GM23338 (cell line): ENCODE data around the gene CHMP5. TPM values are rescaled to one million over a fixed set of nuclear protein-coding genes. Genes with fewer than 3 reads are reported as not detected.

ENCODE experiments used
- ATAC-seq: fragments of 200-7000 bp; cut with Tn5 transposase; 3 replicates; pipeline ENCODE4 v1.9.1; 2020
- DNase-seq: peaks from one replicate; pipeline ENCODE4 v3.0.0-alpha.2; 2015; ENCODE audit warnings: low spot score
- H2AFZ ChIP-seq: fragments of 200-600 bp; sonication (generic); 2 replicates; pipeline ENCODE4 v1.8.0; 2016; ENCODE audit warnings: antibody characterized with exemption, mild to moderate bottlenecking, moderate library complexity
- H3F3A ChIP-seq: fragments of 200-600 bp; sonication (generic); replicated peaks from 2 replicates; pipeline ENCODE4 v1.8.0; 2017; ENCODE audit warnings: antibody characterized with exemption, mixed run types, low read depth
- H3K27ac ChIP-seq: fragments of 200-600 bp; sonication (generic); 2 replicates; pipeline ENCODE4 v1.6.1; 2016; ENCODE audit warnings: low read depth
- H3K27me3 ChIP-seq: fragments of 200-600 bp; sonication (generic); 2 replicates; pipeline ENCODE4 v1.8.0; 2016; ENCODE audit warnings: mild to moderate bottlenecking, mixed run types, moderate library complexity; ENCODE audit not compliant: insufficient read depth
- H3K36me3 ChIP-seq: fragments of 200-600 bp; sonication (generic); 2 replicates; pipeline ENCODE4 v1.8.0; 2016; ENCODE audit warnings: mild to moderate bottlenecking; ENCODE audit not compliant: insufficient read depth
- H3K4me1 ChIP-seq: fragments of 200-600 bp; sonication (generic); 2 replicates; pipeline ENCODE4 v1.8.0; 2016; ENCODE audit warnings: mild to moderate bottlenecking, moderate library complexity; ENCODE audit not compliant: insufficient read depth
- H3K4me2 ChIP-seq: fragments of 200-600 bp; sonication (generic); 2 replicates; pipeline ENCODE4 v1.7.1; 2017; ENCODE audit warnings: mixed run types
- H3K4me3 ChIP-seq: fragments of 200-600 bp; sonication (generic); 2 replicates; pipeline ENCODE4 v1.6.1; 2016; ENCODE audit warnings: mixed run types
- H3K79me2 ChIP-seq: fragments of 200-600 bp; sonication (generic); replicated peaks from 2 replicates; pipeline ENCODE4 v1.8.0; 2017; ENCODE audit warnings: mild to moderate bottlenecking; ENCODE audit not compliant: insufficient read depth
- H3K9me2 ChIP-seq: fragments of 200-600 bp; sonication (generic); 2 replicates; pipeline ENCODE4 v1.8.0; 2017; ENCODE audit not compliant: insufficient read depth
- H4K20me1 ChIP-seq: fragments of 200-600 bp; sonication (generic); replicated peaks from 2 replicates; pipeline ENCODE4 v1.8.0; 2017; ENCODE audit warnings: mild to moderate bottlenecking; ENCODE audit not compliant: insufficient read depth
- H3K27ac Mint-ChIP-seq: 2 replicates; pipeline ENCODE4 v1.8.0; 2020; ENCODE audit warnings: inconsistent platforms, mild to moderate bottlenecking, moderate library complexity, mixed read lengths
- H3K27me3 Mint-ChIP-seq: 3 replicates; pipeline ENCODE4 v1.8.0; 2022; ENCODE audit warnings: low read depth, mild to moderate bottlenecking, moderate library complexity, mixed read lengths, inconsistent platforms; ENCODE audit not compliant: insufficient read depth, poor library complexity
- H3K36me3 Mint-ChIP-seq: 3 replicates; pipeline ENCODE4 v1.8.0; 2021; ENCODE audit warnings: low read depth, mild to moderate bottlenecking, inconsistent platforms, moderate library complexity, mixed read lengths
- H3K4me1 Mint-ChIP-seq: 3 replicates; pipeline ENCODE4 v1.8.0; 2020; ENCODE audit warnings: mild to moderate bottlenecking, inconsistent platforms, mixed read lengths
- H3K4me3 Mint-ChIP-seq: 3 replicates; pipeline ENCODE4 v1.8.0; 2021; ENCODE audit warnings: moderate library complexity, mild to moderate bottlenecking, inconsistent platforms, mixed read lengths
- H3K9me3 Mint-ChIP-seq: 3 replicates; pipeline ENCODE4 v1.8.0; 2020; ENCODE audit warnings: moderate library complexity, mild to moderate bottlenecking, inconsistent platforms, mixed read lengths
- CREB1 ChIP-seq: fragments of 250-450 bp; sonication (Bioruptor Pico); IDR thresholded peaks from 2 replicates; pipeline ENCODE4 v1.5.0; 2020; ENCODE audit warnings: low read depth, mild to moderate bottlenecking, moderate library complexity
- EZH2phosphoT487 ChIP-seq: fragments of 200-600 bp; sonication (generic); IDR thresholded peaks from one replicate; pipeline ENCODE4 v1.8.1; 2018; ENCODE audit warnings: antibody characterized with exemption; ENCODE audit not compliant: unreplicated experiment
- JUNB ChIP-seq: IDR thresholded peaks from one replicate; pipeline ENCODE4 v1.6.1; 2016; ENCODE audit warnings: antibody characterized with exemption; ENCODE audit not compliant: unreplicated experiment
- NANOG ChIP-seq: IDR thresholded peaks from 2 replicates; pipeline ENCODE4 v1.6.1; 2016; ENCODE audit warnings: antibody characterized with exemption, borderline replicate concordance
- POLR2AphosphoS5 ChIP-seq: IDR thresholded peaks from 2 replicates; pipeline ENCODE4 v1.6.1; 2016; ENCODE audit warnings: antibody characterized with exemption, low read depth
- STAT1 ChIP-seq: IDR thresholded peaks from one replicate; pipeline ENCODE4 v1.6.1; 2016; ENCODE audit warnings: antibody characterized with exemption; ENCODE audit not compliant: unreplicated experiment
- polyA plus RNA-seq: library from polyadenylated mRNA; unstranded; fragments of >200 nt; fragmentation: Nextera tagmentation; extraction: Ambion mirVana; gene quantifications from 2 replicates; pipeline ENCODE4 v1.2.1, GENCODE V29; 2016
- total RNA-seq: library from RNA; depleted of rRNA; stranded (reverse); fragments of >200 nt; shearing (Covaris generic); gene quantifications from 2 replicates; pipeline ENCODE4 v1.2.3, GENCODE V29; 2014
- TF ChIP-seq, protein P1 (sequence below): IDR thresholded peaks from one replicate; pipeline ENCODE4 v1.6.1; 2018; ENCODE audit warnings: antibody characterized with exemption; ENCODE audit not compliant: unreplicated experiment
- TF ChIP-seq, protein P2 (sequence below): IDR thresholded peaks from 2 replicates; pipeline ENCODE4 v1.6.1; 2016; ENCODE audit warnings: antibody characterized with exemption
- TF ChIP-seq, protein P3 (sequence below): fragments of 250-450 bp; sonication (Bioruptor Pico); IDR thresholded peaks from 2 replicates; pipeline ENCODE4 v1.5.0; 2020; ENCODE audit warnings: mild to moderate bottlenecking, moderate library complexity
- TF ChIP-seq, protein P4 (sequence below), 2 experiments: fragments of 200-600 bp in 1 of 2; sonication (generic) in 1 of 2; conservative IDR thresholded peaks; 2 replicates each; pipeline versions ENCODE4 v1.5.1 to v1.6.1; 2016 to 2017; ENCODE audit warnings: antibody characterized with exemption in 2 of 2, low read depth in 2 of 2, mild to moderate bottlenecking in 2 of 2, moderate library complexity in 1 of 2

The CHMP5 gene
- total and polyA plus RNA-seq, 2 experiments from 2014 or later: 30.9 to 77.8 TPM

DNA sequence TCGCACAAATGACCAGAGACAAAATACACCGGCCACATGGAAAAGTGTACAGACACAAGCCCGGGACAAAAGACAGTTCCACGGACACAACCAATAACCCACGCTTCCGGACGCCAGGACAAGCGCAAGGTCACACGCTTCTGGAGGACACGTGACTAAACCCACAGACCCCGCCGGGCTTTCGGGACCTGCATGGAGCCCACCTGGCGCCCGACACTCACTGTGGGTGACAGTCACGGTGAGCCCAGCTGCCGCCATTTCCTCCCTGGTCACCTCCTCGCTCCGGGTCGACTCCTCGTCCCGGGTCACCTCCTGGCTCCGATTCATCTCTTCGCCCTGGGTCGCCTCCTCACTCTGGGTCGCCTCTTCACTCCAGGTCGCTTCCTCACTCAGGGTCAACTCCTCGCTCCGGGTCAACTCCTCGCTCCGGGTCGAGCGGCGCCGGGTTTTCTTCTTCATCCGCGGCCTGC, 811 bp upstream of the CHMP5 start:
- Histone ChIP-seq H3K27ac (0 out of 2 replicates have a peak overlapping the region, but pooled peaks have one; percentile 32), H3K79me2 (peaks cover 40% of the 10 kb centered on the region), H3K36me3 (peaks cover 49% of the 10 kb centered on the region), H3K4me1 (peaks cover 5% of the 10 kb centered on the region; the same call in 1 of the 2 replicates), H4K20me1 (peaks cover 16% of the 10 kb centered on the region), H2AFZ (peak overlapping the region; percentile 86), H3K27me3 (no peaks in the 10 kb centered on the region), H3K4me2 (peak overlapping the region; percentile 98), H3K9me2 (no peaks in the 10 kb centered on the region), H3K4me3 (peak overlapping the region; percentile 99), H3F3A (no peaks in the 10 kb centered on the region)
- ATAC-seq (no peak), DNase-seq (no peak)
- peak overlapping the region; percentile 87 for H3K27ac Mint-ChIP-seq
- TF ChIP-seq, protein P1, sequence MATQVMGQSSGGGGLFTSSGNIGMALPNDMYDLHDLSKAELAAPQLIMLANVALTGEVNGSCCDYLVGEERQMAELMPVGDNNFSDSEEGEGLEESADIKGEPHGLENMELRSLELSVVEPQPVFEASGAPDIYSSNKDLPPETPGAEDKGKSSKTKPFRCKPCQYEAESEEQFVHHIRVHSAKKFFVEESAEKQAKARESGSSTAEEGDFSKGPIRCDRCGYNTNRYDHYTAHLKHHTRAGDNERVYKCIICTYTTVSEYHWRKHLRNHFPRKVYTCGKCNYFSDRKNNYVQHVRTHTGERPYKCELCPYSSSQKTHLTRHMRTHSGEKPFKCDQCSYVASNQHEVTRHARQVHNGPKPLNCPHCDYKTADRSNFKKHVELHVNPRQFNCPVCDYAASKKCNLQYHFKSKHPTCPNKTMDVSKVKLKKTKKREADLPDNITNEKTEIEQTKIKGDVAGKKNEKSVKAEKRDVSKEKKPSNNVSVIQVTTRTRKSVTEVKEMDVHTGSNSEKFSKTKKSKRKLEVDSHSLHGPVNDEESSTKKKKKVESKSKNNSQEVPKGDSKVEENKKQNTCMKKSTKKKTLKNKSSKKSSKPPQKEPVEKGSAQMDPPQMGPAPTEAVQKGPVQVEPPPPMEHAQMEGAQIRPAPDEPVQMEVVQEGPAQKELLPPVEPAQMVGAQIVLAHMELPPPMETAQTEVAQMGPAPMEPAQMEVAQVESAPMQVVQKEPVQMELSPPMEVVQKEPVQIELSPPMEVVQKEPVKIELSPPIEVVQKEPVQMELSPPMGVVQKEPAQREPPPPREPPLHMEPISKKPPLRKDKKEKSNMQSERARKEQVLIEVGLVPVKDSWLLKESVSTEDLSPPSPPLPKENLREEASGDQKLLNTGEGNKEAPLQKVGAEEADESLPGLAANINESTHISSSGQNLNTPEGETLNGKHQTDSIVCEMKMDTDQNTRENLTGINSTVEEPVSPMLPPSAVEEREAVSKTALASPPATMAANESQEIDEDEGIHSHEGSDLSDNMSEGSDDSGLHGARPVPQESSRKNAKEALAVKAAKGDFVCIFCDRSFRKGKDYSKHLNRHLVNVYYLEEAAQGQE: no peak
- TF ChIP-seq, protein P2, sequence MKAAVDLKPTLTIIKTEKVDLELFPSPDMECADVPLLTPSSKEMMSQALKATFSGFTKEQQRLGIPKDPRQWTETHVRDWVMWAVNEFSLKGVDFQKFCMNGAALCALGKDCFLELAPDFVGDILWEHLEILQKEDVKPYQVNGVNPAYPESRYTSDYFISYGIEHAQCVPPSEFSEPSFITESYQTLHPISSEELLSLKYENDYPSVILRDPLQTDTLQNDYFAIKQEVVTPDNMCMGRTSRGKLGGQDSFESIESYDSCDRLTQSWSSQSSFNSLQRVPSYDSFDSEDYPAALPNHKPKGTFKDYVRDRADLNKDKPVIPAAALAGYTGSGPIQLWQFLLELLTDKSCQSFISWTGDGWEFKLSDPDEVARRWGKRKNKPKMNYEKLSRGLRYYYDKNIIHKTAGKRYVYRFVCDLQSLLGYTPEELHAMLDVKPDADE: no peak
- TF ChIP-seq JUNB: no peak
- no peak for TF ChIP-seq NANOG
- TF ChIP-seq EZH2phosphoT487: no peak
- no peak for TF ChIP-seq CREB1 (CRISPR knock-in tag)
- TF ChIP-seq, protein P3, sequence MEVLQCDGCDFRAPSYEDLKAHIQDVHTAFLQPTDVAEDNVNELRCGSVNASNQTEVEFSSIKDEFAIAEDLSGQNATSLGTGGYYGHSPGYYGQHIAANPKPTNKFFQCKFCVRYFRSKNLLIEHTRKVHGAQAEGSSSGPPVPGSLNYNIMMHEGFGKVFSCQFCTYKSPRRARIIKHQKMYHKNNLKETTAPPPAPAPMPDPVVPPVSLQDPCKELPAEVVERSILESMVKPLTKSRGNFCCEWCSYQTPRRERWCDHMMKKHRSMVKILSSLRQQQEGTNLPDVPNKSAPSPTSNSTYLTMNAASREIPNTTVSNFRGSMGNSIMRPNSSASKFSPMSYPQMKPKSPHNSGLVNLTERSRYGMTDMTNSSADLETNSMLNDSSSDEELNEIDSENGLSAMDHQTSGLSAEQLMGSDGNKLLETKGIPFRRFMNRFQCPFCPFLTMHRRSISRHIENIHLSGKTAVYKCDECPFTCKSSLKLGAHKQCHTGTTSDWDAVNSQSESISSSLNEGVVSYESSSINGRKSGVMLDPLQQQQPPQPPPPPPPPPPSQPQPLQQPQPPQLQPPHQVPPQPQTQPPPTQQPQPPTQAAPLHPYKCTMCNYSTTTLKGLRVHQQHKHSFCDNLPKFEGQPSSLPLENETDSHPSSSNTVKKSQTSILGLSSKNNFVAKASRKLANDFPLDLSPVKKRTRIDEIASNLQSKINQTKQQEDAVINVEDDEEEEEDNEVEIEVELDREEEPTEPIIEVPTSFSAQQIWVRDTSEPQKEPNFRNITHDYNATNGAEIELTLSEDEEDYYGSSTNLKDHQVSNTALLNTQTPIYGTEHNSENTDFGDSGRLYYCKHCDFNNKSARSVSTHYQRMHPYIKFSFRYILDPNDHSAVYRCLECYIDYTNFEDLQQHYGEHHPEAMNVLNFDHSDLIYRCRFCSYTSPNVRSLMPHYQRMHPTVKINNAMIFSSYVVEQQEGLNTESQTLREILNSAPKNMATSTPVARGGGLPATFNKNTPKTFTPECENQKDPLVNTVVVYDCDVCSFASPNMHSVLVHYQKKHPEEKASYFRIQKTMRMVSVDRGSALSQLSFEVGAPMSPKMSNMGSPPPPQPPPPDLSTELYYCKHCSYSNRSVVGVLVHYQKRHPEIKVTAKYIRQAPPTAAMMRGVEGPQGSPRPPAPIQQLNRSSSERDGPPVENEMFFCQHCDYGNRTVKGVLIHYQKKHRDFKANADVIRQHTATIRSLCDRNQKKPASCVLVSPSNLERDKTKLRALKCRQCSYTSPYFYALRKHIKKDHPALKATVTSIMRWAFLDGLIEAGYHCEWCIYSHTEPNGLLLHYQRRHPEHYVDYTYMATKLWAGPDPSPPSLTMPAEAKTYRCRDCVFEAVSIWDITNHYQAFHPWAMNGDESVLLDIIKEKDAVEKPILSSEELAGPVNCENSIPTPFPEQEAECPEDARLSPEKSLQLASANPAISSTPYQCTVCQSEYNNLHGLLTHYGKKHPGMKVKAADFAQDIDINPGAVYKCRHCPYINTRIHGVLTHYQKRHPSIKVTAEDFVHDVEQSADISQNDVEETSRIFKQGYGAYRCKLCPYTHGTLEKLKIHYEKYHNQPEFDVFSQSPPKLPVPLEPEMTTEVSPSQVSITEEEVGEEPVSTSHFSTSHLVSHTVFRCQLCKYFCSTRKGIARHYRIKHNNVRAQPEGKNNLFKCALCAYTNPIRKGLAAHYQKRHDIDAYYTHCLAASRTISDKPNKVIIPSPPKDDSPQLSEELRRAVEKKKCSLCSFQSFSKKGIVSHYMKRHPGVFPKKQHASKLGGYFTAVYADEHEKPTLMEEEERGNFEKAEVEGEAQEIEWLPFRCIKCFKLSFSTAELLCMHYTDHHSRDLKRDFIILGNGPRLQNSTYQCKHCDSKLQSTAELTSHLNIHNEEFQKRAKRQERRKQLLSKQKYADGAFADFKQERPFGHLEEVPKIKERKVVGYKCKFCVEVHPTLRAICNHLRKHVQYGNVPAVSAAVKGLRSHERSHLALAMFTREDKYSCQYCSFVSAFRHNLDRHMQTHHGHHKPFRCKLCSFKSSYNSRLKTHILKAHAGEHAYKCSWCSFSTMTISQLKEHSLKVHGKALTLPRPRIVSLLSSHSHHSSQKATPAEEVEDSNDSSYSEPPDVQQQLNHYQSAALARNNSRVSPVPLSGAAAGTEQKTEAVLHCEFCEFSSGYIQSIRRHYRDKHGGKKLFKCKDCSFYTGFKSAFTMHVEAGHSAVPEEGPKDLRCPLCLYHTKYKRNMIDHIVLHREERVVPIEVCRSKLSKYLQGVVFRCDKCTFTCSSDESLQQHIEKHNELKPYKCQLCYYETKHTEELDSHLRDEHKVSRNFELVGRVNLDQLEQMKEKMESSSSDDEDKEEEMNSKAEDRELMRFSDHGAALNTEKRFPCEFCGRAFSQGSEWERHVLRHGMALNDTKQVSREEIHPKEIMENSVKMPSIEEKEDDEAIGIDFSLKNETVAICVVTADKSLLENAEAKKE (CRISPR knock-in tag): no peak
- no peak for TF ChIP-seq POLR2AphosphoS5
- TF ChIP-seq STAT1: no peak
- TF ChIP-seq, protein P4, sequence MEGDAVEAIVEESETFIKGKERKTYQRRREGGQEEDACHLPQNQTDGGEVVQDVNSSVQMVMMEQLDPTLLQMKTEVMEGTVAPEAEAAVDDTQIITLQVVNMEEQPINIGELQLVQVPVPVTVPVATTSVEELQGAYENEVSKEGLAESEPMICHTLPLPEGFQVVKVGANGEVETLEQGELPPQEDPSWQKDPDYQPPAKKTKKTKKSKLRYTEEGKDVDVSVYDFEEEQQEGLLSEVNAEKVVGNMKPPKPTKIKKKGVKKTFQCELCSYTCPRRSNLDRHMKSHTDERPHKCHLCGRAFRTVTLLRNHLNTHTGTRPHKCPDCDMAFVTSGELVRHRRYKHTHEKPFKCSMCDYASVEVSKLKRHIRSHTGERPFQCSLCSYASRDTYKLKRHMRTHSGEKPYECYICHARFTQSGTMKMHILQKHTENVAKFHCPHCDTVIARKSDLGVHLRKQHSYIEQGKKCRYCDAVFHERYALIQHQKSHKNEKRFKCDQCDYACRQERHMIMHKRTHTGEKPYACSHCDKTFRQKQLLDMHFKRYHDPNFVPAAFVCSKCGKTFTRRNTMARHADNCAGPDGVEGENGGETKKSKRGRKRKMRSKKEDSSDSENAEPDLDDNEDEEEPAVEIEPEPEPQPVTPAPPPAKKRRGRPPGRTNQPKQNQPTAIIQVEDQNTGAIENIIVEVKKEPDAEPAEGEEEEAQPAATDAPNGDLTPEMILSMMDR (conservative IDR thresholded peaks at IDR 0.05; ENCODE audit: low read depth in 2 of 2): no peak
- peaks cover 2% of the 10 kb centered on the region for H3K27me3 Mint-ChIP-seq
- peaks cover 54% of the 10 kb centered on the region for H3K36me3 Mint-ChIP-seq
- H3K9me3 Mint-ChIP-seq: no peaks in the 10 kb centered on the region
- peak overlapping the region; percentile 97 for H3K4me3 Mint-ChIP-seq
- H3K4me1 Mint-ChIP-seq: peaks cover 10% of the 10 kb centered on the region
